Transverse colon (tissue), 4 donors: ENCODE data around the gene FKBP7. TPM values are rescaled to one million over a fixed set of nuclear protein-coding genes. Genes with fewer than 3 reads are reported as not detected.
"Not testable (repeated sequence)": the region's sequence is repeated elsewhere in the genome, so short reads cannot be mapped to it uniquely, and the experiment has no call there.

ENCODE experiments used
- DNase-seq: peaks from one replicate; pipeline ENCODE4 v3.0.0-alpha.2; 2019
- H3K27ac ChIP-seq, 4 donors: fragments of 200-600 bp; sonication (generic); 2 replicates each; pipeline ENCODE4 v1.5.1; 2016 to 2018; ENCODE audit warnings: inconsistent platforms in 4 of 4
- H3K27me3 ChIP-seq: fragments of 200-600 bp; sonication (generic); 2 replicates; pipeline ENCODE4 v1.5.1; 2017; ENCODE audit warnings: inconsistent platforms
- H3K36me3 ChIP-seq, 4 donors: fragments of 200-600 bp; sonication (generic); 2 replicates each; pipeline ENCODE4 v1.5.1; 2017 to 2019; ENCODE audit warnings: inconsistent platforms in 4 of 4
- H3K4me1 ChIP-seq, 4 donors: fragments of 200-600 bp; sonication (generic); 2 replicates each; pipeline ENCODE4 v1.5.1; 2017 to 2020; ENCODE audit warnings: inconsistent platforms in 4 of 4
- H3K4me3 ChIP-seq, 4 donors: fragments of 200-600 bp; sonication (generic); 1 replicate in 1 of 4; 2 replicates in 3 of 4; pipeline versions ENCODE4 v1.5.1 to v1.6.1; 2017 to 2019; ENCODE audit warnings: inconsistent platforms in 4 of 4
- H3K9me3 ChIP-seq, 2 donors: fragments of 200-600 bp; sonication (generic); 2 replicates each; pipeline ENCODE4 v1.5.1; 2017 to 2019; ENCODE audit warnings: inconsistent platforms in 2 of 2
- CTCF ChIP-seq, 5 experiments: fragments of 200-600 bp in 3 of 5; fragments of 450-650 bp in 2 of 5; sonication (generic) in 3 of 5; IDR thresholded peaks; 1 replicate in 2 of 5; 2 replicates in 3 of 5; pipeline ENCODE4 v1.5.1; 2016 to 2017; ENCODE audit warnings: antibody characterized with exemption in 5 of 5, inconsistent platforms in 3 of 5, mild to moderate bottlenecking in 2 of 5, moderate library complexity in 1 of 5
- EP300 ChIP-seq: sonication (generic); formaldehyde crosslinking; IDR thresholded peaks from one replicate; pipeline ENCODE4 v1.6.1; 2017; ENCODE audit warnings: antibody characterized with exemption, low read depth
- POLR2A ChIP-seq: fragments of 450-650 bp; IDR thresholded peaks from one replicate; pipeline ENCODE4 v1.6.1; 2016; ENCODE audit warnings: antibody characterized with exemption, mild to moderate bottlenecking, moderate library complexity
- POLR2AphosphoS5 ChIP-seq, 3 donors: sonication (generic); formaldehyde crosslinking; IDR thresholded peaks; one replicate each; pipeline ENCODE4 v1.6.1; 2016; ENCODE audit warnings: antibody characterized with exemption in 3 of 3
- WGBS, 2 donors: methylation state at CpG; one replicate each; pipeline ENCODE4 v1.1.5; 2018; ENCODE audit warnings: low coverage in 1 of 2; 5-methylcytosine and 5-hydroxymethylcytosine counted together
- in situ Hi-C, 4 donors: fragments of 200-750 bp; cut with MboI; loops; one replicate each; pipeline versions ENCODE4 v1.15.0 to v1.15.1; 2017; ENCODE audit warnings: low sequenced_read_pairs in 3 of 4, low pct_ligation_motif_present in 1 of 4, low pct_unique_long_range_greater_than_20kb in 1 of 4
- intact Hi-C: fragments of 100-400 bp; cut with DNase I; formaldehyde crosslinking; loops from one replicate; pipeline ENCODE4 v1.15.1; 2023; ENCODE audit warnings: low total_unique reads
- total RNA-seq, 4 donors: library from RNA; depleted of rRNA; stranded (reverse); fragments of >200 nt; gene quantifications; one replicate each; pipeline ENCODE4 v1.1.0, GENCODE V29; 2016

FKBP7 gene
- total RNA-seq: 1 to 10 TPM in 2 of 4 donors, under 1 TPM in 1, not detected in 1; 0.37 to 5.2 (median 2.6) TPM

GRCh38 chr2:178478439-178479274, at the start of gene FKBP7:
Gene FKBP7 (minus strand): TSS chr2:178478600. CDS start chr2:178478499, 101 bp downstream.
- intact Hi-C loops: loop anchor here (2.0 kb wide), 1 partner anchor 28 kb away; the partner anchor contains the start of genes PJVK and PRKRA
- peak; percentile 91 for DNase-seq
- Histone ChIP-seq H3K9me3 (no peaks in the 10 kb centered on the region), H3K27me3 (no peaks in the 10 kb centered on the region), H3K36me3 (no peaks in the 10 kb centered on the region), H3K27ac (peak within 1 kb of the TSS; percentile 94 to 98 (median 97)), H3K4me1 (peaks cover 18 to 46% (median 32%) of the 10 kb centered on the region in 4 donors), H3K4me3 (peak within 1 kb of the TSS; percentile 51 to 77 (median 58))
- TF ChIP-seq POLR2A: peak; percentile 73
- TF ChIP-seq CTCF (IDR thresholded peaks at IDR 0.05): peak; percentile 62 to 87 (median 80)
- TF ChIP-seq EP300: peak; percentile 63
- TF ChIP-seq POLR2AphosphoS5 (IDR thresholded peaks at IDR 0.05): peak; percentile 87 to 90 (median 88)
- in situ Hi-C loops: no loop called here
- WGBS, 2 donors: 0 to 3% methylated on average over 7 to 56 of the region's 56 CpGs

- in situ Hi-C loops: no loop called here
- intact Hi-C loops: no loop called here
- 78 to 100% methylated on average over 2 of the region's 2 CpGs for WGBS, 2 donors
Measured at GRCh38 chr2:178527592-178527991, 49.2 kb upstream of the FKBP7 start.

GRCh38 chr2:178526256-178526655, 47.9 kb upstream of the FKBP7 start:
- intact Hi-C loops: no loop called here
- H3K27me3 ChIP-seq: no peaks in the 10 kb centered on the region
- 96 to 100% methylated on average over 1 to 4 of the region's 4 CpGs for WGBS, 2 donors
- H3K4me1 ChIP-seq: peaks cover 0 to 9% (median 7%) of the 10 kb centered on the region in 4 donors
- H3K36me3 ChIP-seq: no peaks in the 10 kb centered on the region
- in situ Hi-C loops: no loop called here
- H3K4me3 ChIP-seq: no peak overlapping the region
- DNase-seq: no peak
- no peak overlapping the region for H3K27ac ChIP-seq
- TF ChIP-seq EP300 (no peak), POLR2AphosphoS5 (IDR thresholded peaks at IDR 0.05) (no peak), CTCF (IDR thresholded peaks at IDR 0.05) (no peak), POLR2A (no peak)
- no peaks in the 10 kb centered on the region for H3K9me3 ChIP-seq

More at GRCh38 chr2:178527592-178527991, 49.2 kb upstream of the FKBP7 start:
- no peak for DNase-seq
- Histone ChIP-seq H3K4me3 (no peak overlapping the region), H3K27ac (no peak overlapping the region), H3K36me3 (no peaks in the 10 kb centered on the region), H3K4me1 (peaks cover 0 to 7% (median 7%) of the 10 kb centered on the region in 4 donors), H3K9me3 (no peaks in the 10 kb centered on the region), H3K27me3 (no peaks in the 10 kb centered on the region)
- TF ChIP-seq POLR2A: no peak
- no peak for TF ChIP-seq CTCF (IDR thresholded peaks at IDR 0.05)
- no peak for TF ChIP-seq EP300
- no peak for TF ChIP-seq POLR2AphosphoS5 (IDR thresholded peaks at IDR 0.05)

GRCh38 chr2:178525460-178525859, 47.1 kb upstream of the FKBP7 start:
- H3K4me3 ChIP-seq, in situ Hi-C loops, H3K27me3 ChIP-seq, H3K36me3 ChIP-seq, intact Hi-C loops, DNase-seq, H3K9me3 ChIP-seq, H3K27ac ChIP-seq: not testable (repeated sequence)
- 76 to 80% methylated on average over 1 of the region's 1 CpG for WGBS, 2 donors
- H3K4me1 ChIP-seq: peaks cover 0 to 15% (median 11%) of the 10 kb centered on the region in 4 donors

- H3K9me3 ChIP-seq, H3K27ac ChIP-seq, DNase-seq, intact Hi-C loops, H3K36me3 ChIP-seq, H3K27me3 ChIP-seq, H3K4me3 ChIP-seq, in situ Hi-C loops: not testable (repeated sequence)
- peaks cover 0 to 15% (median 11%) of the 10 kb centered on the region in 4 donors for H3K4me1 ChIP-seq
- WGBS, 2 donors: 86 to 96% methylated on average over 4 to 5 of the region's 5 CpGs
Measured at GRCh38 chr2:178525010-178525409, 46.6 kb upstream of the FKBP7 start.
